Activated CD4-positive, alpha-beta T cell treated with anti-CD3 and anti-CD28 coated beads, Interleukin-2, amount 50 U/mL, for 48 hours (primary cell): ENCODE data around the gene CD274.
"Not testable (repeated sequence)": the region's sequence is repeated elsewhere in the genome, so short reads cannot be mapped to it uniquely, and the experiment has no call there.

Experiments used
- DNase-seq, 2 experiments: peaks; one replicate each; pipeline ENCODE4 v3.0.0-alpha.2; 2020

CD274 gene

GRCh38 chr9:5468850-5469249, 18.5 kb downstream of the CD274 start:
- no peak for DNase-seq

- DNase-seq = no peak
These were observed 19.8 kb downstream of the CD274 start for GRCh38 chr9:5470122-5470521.

DNA sequence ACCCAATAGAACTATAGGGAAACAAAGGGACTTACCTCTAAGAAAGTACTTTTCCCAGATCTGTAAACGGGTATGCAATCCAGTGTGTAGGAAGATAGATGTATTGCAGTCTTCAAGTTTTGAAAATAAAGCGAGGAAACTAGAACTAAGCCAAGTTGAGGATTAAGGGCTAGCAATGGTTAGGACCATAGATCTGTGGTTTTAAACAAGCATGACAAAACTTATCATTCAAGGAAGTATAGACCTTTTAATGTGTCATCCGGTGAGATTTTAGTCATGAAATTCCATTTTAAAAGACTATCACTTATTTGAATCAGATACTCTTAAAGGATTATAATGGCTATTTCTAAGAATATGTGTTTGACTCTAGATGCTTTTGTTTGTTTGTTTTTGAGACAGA, 20.5 kb downstream of the CD274 start:
- no peak for DNase-seq

- not testable (repeated sequence) for DNase-seq
These were observed 25.3 kb downstream of the CD274 start for GRCh38 chr9:5475611-5476010.

- DNase-seq = peak in 1 of 2 experiments; percentile 35
These were observed 27.9 kb downstream of the CD274 start for GRCh38 chr9:5478206-5478605.

DNA sequence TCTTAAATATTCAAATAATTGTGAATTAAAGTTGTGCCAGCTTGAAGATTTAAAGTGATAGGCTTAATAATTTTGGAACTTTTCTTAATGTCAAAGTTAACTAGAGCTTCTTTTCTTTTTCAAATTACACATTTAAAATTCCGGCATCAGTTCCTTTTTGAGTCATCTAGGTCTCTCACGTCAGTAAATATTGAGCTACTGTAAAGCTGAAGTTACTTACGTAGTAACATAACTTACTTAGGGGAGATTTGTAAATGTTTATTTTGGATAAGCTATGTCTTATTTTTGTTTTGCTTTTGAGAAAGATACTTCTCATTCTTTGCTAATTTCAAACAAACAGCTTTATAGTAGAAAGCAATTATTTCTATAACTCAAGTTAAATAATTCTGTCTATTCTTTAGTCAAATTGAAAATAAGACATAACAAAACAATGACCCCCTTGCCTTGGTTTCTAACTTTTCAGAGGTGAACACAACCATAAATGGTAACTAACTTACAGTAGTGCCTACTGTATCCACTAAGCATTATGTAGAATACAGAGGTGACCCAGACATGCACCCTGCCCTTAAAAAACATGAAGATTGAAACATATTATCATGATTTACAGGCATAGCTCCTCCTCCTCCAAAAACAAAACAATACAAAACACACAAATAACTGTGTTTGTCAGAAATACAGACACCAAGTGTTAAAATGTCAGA, 29.8 kb downstream of the CD274 start:
- no peak for DNase-seq

GRCh38 chr9:5480919-5481318, 30.6 kb downstream of the CD274 start:
- no peak for DNase-seq

GRCh38 chr9:5481322-5482040, 31.1 kb downstream of the CD274 start:
- DNase-seq = no peak

DNA sequence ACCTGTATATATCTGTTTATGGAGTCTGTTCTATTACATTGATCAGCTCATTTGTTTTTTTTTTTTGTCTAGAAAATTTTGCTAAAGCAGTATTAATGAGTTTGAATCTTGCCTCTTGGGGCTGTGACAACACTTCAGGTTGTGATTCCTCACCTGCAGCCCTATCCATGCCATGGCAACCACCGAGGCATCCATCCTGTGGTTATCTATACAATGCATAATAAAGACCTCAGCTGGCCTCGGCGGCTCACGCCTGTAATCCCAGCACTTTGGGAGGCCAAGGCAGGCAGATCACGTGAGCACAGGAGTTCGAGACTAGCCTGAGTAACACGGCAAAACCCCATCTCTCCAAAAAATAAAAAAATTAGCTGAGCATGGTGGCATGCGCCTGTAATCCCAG, 31.9 kb downstream of the CD274 start:
- DNase-seq = no peak

DNA sequence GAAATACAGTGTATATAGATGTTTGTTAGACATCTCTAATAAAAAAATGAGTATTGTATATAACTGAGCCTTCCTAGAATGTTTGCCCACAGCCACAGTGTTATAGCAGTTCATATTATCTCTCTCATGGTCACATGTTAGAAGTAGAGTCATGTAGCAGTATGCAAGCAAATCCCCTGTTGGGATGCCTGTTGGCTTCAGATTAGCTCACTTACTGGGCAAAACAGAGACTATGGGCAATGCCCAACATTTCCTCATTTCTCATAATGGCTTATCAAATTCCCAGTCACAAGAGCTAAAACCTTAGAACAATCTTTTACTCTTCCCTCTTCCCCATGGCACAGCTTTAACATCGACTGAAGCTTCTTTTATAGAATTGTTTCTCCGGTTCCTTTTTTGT, 33.0 kb downstream of the CD274 start:
- no peak for DNase-seq

- no peak for DNase-seq
These were observed 35.2 kb downstream of the CD274 start for GRCh38 chr9:5485378-5486085.

- no peak for DNase-seq
These were observed 36.6 kb downstream of the CD274 start for GRCh38 chr9:5486988-5487387.

- no peak for DNase-seq
These were observed 38.1 kb downstream of the CD274 start for GRCh38 chr9:5488221-5489008.

- no peak for DNase-seq
These were observed 39.5 kb downstream of the CD274 start for GRCh38 chr9:5489630-5490490.

DNA sequence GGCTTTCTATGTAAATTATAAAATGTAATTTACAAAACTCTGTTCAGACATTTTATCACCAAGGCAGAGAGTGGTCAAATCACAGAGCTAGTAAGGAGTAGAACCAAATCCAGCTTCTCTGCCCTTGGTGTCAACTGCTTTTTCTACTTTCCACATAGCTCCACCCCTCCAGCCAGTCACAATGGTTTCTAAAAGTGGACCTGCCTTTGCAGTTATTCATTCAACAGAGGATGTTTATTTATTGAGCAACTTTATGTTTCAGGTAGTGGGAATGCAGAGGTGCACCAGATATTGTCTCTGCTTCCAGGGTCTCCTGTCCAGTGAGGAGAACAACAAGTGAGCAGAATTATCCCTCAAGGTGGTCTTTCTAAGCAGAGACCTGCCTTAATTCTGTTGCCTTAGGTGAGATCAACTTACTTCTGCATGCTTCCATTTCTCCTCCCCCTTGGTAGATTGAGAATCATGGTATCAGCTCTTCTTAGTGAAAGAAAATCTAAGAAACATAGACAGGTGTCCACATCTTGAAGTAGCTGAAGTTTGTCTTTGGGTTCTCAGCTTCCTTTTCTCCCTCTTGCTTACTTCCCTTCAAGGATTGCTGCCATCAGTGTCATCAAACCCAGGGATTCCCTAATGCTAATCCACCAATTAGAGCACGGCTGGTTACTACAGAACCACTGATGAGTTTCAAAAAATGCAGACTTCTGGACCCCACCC, 42.8 kb downstream of the CD274 start:
- DNase-seq = no peak

DNA sequence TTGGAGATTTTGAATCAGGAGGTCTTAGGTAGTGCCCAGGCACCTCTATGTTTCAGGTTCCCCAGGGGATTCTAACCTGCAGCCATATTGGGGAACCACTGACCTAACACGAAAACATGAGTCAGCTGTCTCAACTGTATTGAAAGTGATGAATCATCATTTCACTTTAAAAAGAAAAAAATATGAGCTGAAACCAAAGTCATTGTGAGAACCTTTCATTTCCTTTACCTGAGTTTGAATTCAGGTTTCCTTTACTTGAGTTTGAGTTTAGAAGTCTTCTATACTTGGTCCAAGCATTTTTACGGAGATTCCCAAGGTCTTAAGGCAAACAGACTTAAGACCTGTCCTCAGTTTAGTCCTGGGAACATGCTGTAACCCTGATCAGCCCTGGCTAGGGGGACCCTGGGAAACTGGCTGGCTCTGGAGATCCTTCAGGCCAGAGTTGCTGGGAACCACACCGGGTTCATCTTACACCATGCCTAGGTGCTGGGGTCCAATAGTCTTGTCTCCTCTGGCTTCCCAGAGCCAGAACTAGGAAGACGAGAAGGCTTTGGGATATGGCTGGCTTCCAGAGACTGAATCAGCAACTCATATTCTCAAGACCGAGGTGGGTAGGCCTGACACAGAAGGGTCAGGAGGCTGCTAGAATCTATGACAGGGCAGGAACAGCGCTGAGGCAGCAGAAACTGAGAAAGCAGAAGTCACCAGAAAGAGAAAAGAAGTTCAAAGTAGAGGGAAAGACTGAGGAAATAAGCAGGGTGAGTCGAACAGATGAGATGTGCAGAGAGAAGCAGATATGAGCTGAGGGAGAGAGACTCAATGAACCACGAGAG, 43.6 kb downstream of the CD274 start:
- peak; percentile 38 to 59 for DNase-seq

DNA sequence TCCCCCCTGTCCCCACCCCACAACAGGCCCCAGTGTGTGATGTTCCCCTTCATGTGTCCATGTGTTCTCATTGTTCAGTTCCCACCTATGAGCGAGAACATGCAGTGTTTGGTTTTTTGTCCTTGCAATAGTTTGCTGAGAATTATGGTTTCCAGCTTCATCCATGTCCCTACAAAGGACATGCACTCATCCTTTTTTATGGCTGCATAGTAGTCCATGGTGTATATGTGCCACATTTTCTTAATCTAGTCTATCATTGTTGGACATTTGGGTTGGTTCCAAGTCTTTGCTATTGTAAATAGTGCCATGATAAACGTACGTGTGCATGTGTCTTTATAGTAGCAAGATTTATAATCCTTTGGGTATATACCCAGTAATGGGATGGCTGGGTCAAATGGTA, 44.4 kb downstream of the CD274 start:
- DNase-seq = not testable (repeated sequence)

DNA sequence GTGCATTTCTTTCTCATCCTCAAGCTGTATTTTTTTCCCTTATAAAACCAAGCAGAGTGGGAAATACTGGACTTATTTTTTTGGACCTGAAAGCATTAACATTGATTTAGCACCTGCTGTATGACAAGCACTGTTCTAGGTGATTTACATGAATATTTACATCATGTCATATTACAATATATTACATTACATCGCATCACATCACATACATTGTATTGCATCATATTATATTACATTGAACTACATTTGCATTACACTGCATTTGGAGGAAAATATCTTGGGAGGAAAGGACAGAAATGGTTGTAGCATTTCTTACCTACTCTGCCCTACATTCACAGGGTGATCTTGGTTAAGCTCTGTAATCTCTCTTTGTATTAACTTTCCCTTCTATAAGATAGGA, 48.8 kb downstream of the CD274 start:
- no peak for DNase-seq

DNA sequence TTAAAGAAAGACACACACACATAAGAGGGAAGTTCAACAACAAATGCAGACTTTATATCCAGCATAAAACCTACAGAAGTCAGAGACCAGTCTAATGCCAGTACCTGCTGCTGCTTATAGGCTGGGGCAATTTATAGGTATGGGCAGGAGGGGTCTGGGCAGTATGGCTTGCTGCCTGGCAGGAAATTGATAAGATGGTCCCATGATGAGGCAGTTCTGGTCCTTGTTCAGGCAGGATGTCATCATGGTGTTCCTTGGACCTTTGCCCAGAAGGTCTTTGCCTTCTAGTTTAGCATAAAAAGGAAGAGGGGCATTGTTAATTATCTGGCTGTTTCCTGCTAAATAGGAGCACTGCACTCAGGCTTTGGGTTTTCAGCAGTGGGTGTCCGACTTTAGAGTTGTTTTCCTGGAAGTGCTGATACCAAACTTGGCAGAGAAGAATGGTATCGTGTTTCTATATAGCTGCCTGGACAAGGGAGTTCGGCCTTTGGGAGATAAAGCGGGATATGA, 49.6 kb downstream of the CD274 start:
- no peak for DNase-seq
